HFFc6 (cell line): Measurements from ENCODE around the gene ST6GAL2. TPM values are rescaled to one million over a fixed set of nuclear protein-coding genes. Genes with fewer than 3 reads are reported as not detected.

Experiments used
- DNase-seq: peaks from one replicate; pipeline ENCODE4 v3.0.0-alpha.2; 2018
- H3K27ac Mint-ChIP-seq: 2 replicates; pipeline ENCODE4 v1.8.0; 2020; ENCODE audit warnings: mild to moderate bottlenecking, mixed read lengths
- H3K27me3 Mint-ChIP-seq: 2 replicates; pipeline ENCODE4 v1.8.0; 2021; ENCODE audit warnings: mild to moderate bottlenecking, moderate library complexity, mixed read lengths; ENCODE audit not compliant: insufficient read depth
- H3K36me3 Mint-ChIP-seq: 2 replicates; pipeline ENCODE4 v1.8.0; 2021; ENCODE audit warnings: low read depth, mixed read lengths
- H3K4me1 Mint-ChIP-seq: 2 replicates; pipeline ENCODE4 v1.8.0; 2020; ENCODE audit warnings: low read depth, mixed read lengths
- H3K4me3 Mint-ChIP-seq: 2 replicates; pipeline ENCODE4 v1.8.0; 2020; ENCODE audit warnings: mild to moderate bottlenecking, moderate library complexity, mixed read lengths
- H3K9me3 Mint-ChIP-seq: 2 replicates; pipeline ENCODE4 v1.8.0; 2020; ENCODE audit warnings: mild to moderate bottlenecking, mixed read lengths
- CTCF ChIP-seq: fragments of 200-600 bp; sonication (generic); IDR thresholded peaks from 2 replicates; pipeline ENCODE4 v1.5.0; 2021; ENCODE audit warnings: antibody characterized with exemption, mild to moderate bottlenecking
- total RNA-seq, 6 experiments: library from RNA; stranded (reverse); fragmentation: NEBNext Ultra II Directional; extraction: Animal tissue kit (Norgen Biotek cat#: 25700); gene quantifications; 2 replicates in 1 of 6; 3 replicates in 5 of 6; pipeline ENCODE4 v1.2.3, GENCODE V29; 2021

Gene ST6GAL2
- total RNA-seq, 6 experiments from 2014 or later = 0.14 to 0.24 TPM; not detected in 4

- H3K9me3 Mint-ChIP-seq = no peaks in the 10 kb centered on the region
- no peaks in the 10 kb centered on the region for H3K36me3 Mint-ChIP-seq
- no peak for DNase-seq
- no peaks in the 10 kb centered on the region for H3K4me1 Mint-ChIP-seq
- no peak overlapping the region for H3K4me3 Mint-ChIP-seq
- no peak overlapping the region for H3K27ac Mint-ChIP-seq
- H3K27me3 Mint-ChIP-seq = peaks cover 6% of the 10 kb centered on the region
- TF ChIP-seq CTCF = no peak
These were observed 34.0 kb downstream of the ST6GAL2 start for GRCh38 chr2:106851881-106852501.

GRCh38 chr2:106851087-106851874, 34.7 kb downstream of the ST6GAL2 start:
- Mint-ChIP-seq H3K4me1 (no peaks in the 10 kb centered on the region), H3K27ac (no peak overlapping the region), H3K27me3 (peaks cover 6% of the 10 kb centered on the region), H3K36me3 (no peaks in the 10 kb centered on the region), H3K4me3 (no peak overlapping the region), H3K9me3 (no peaks in the 10 kb centered on the region)
- DNase-seq = no peak
- TF ChIP-seq CTCF = no peak

- Mint-ChIP-seq H3K27ac (no peak overlapping the region), H3K9me3 (no peaks in the 10 kb centered on the region), H3K4me3 (no peak overlapping the region), H3K27me3 (peaks cover 6% of the 10 kb centered on the region), H3K4me1 (no peaks in the 10 kb centered on the region), H3K36me3 (no peaks in the 10 kb centered on the region)
- TF ChIP-seq CTCF = no peak
- no peak for DNase-seq
These were observed 36.7 kb downstream of the ST6GAL2 start for GRCh38 chr2:106849253-106849652.

- TF ChIP-seq CTCF = no peak
- no peaks in the 10 kb centered on the region for H3K4me1 Mint-ChIP-seq
- no peak for DNase-seq
- H3K9me3 Mint-ChIP-seq = no peaks in the 10 kb centered on the region
- no peak overlapping the region for H3K27ac Mint-ChIP-seq
- H3K36me3 Mint-ChIP-seq = no peaks in the 10 kb centered on the region
- H3K4me3 Mint-ChIP-seq = no peak overlapping the region
- peaks cover 6% of the 10 kb centered on the region for H3K27me3 Mint-ChIP-seq
These were observed 38.6 kb downstream of the ST6GAL2 start for GRCh38 chr2:106847366-106847765.

GRCh38 chr2:106845716-106846115, 40.3 kb downstream of the ST6GAL2 start:
- Mint-ChIP-seq H3K4me1 (no peaks in the 10 kb centered on the region), H3K4me3 (no peak overlapping the region), H3K36me3 (no peaks in the 10 kb centered on the region), H3K27ac (no peak overlapping the region), H3K27me3 (peaks cover 8% of the 10 kb centered on the region), H3K9me3 (no peaks in the 10 kb centered on the region)
- no peak for TF ChIP-seq CTCF
- DNase-seq = no peak
